B cell (primary cell): ENCODE results near the gene COQ8A.

Experiments used
- EZH2 ChIP-seq: IDR thresholded peaks from 2 replicates; pipeline ENCODE4 v1.6.1; 2012; ENCODE audit warnings: borderline replicate concordance, low read depth, mild to moderate bottlenecking, moderate library complexity, low read length; ENCODE audit not compliant: insufficient read depth, poor library complexity, severe bottlenecking
- TF ChIP-seq, protein P1 (sequence below): fragments of 200-600 bp; IDR thresholded peaks from one replicate; pipeline ENCODE4 v1.8.0; 2022; ENCODE audit warnings: antibody characterized with exemption, mild to moderate bottlenecking

DNA sequence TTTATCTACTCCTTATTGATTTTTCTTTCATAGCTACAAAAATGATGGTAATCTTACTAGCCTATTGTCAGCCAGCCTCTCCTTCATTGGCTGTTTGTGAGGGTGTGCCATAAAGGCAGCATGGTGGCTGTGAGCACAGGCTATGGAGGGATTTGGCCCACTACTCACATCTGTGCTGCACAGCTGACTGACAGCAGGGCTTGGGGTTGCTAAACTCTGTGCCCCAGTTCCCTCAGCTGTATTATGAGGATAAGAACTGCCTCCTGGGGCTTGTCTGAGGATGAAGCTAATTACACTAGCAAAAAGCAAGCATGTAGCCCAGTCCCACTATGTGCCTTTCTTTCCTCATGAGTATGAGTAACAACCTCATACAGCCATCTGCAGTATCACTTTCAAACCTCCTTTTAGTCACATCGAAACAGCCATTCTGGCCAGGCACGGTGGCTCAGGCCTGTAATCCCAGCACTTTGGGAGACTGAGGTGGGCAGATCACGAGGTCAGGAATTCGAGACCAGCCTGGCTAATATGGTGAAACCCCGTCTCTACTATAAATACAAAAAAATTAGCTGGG lies 66.2 kb downstream of the COQ8A start:
- TF ChIP-seq, protein P1, sequence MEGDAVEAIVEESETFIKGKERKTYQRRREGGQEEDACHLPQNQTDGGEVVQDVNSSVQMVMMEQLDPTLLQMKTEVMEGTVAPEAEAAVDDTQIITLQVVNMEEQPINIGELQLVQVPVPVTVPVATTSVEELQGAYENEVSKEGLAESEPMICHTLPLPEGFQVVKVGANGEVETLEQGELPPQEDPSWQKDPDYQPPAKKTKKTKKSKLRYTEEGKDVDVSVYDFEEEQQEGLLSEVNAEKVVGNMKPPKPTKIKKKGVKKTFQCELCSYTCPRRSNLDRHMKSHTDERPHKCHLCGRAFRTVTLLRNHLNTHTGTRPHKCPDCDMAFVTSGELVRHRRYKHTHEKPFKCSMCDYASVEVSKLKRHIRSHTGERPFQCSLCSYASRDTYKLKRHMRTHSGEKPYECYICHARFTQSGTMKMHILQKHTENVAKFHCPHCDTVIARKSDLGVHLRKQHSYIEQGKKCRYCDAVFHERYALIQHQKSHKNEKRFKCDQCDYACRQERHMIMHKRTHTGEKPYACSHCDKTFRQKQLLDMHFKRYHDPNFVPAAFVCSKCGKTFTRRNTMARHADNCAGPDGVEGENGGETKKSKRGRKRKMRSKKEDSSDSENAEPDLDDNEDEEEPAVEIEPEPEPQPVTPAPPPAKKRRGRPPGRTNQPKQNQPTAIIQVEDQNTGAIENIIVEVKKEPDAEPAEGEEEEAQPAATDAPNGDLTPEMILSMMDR = no peak
- no peak for TF ChIP-seq EZH2
